Thymus (tissue), 11 donors: ENCODE results near the gene SLC4A7. TPM values are rescaled to one million over a fixed set of nuclear protein-coding genes. Genes with fewer than 3 reads are reported as not detected.
"Not testable (repeated sequence)": the region's sequence is repeated elsewhere in the genome, so short reads cannot be mapped to it uniquely, and the experiment has no call there.

Experiments used
- DNase-seq, 9 donors: peaks; one replicate each; pipeline ENCODE4 v3.0.0-alpha.2; 2013; ENCODE audit warnings: low spot score in 9 of 9, low read depth in 6 of 9, missing footprints in 1 of 9
- H3K27ac ChIP-seq, 2 donors: one replicate each; pipeline ENCODE4 v1.5.1; 2013; ENCODE audit warnings: control low read depth in 1 of 2, low read depth in 1 of 2, low read length in 1 of 2, mild to moderate bottlenecking in 1 of 2, moderate library complexity in 1 of 2
- H3K27me3 ChIP-seq, 2 donors: one replicate each; pipeline ENCODE4 v1.5.1; 2013; ENCODE audit warnings: low read length in 1 of 2; ENCODE audit not compliant: control insufficient read depth in 2 of 2, insufficient read depth in 1 of 2
- H3K36me3 ChIP-seq, 2 donors: one replicate each; pipeline ENCODE4 v1.5.1; 2013; ENCODE audit warnings: low read length in 1 of 2, mild to moderate bottlenecking in 1 of 2, moderate library complexity in 1 of 2; ENCODE audit not compliant: control insufficient read depth in 2 of 2, insufficient read depth in 2 of 2
- H3K4me1 ChIP-seq, 2 donors: one replicate each; pipeline ENCODE4 v1.5.1; 2013; ENCODE audit warnings: low read length in 2 of 2; ENCODE audit not compliant: control insufficient read depth in 2 of 2, insufficient read depth in 2 of 2
- H3K4me3 ChIP-seq, 2 donors: one replicate each; pipeline ENCODE4 v1.5.1; 2013; ENCODE audit warnings: low read length in 2 of 2, control low read depth in 1 of 2, mild to moderate bottlenecking in 1 of 2
- H3K9me3 ChIP-seq, 2 donors: one replicate each; pipeline ENCODE4 v1.5.1; 2013; ENCODE audit warnings: low read length in 1 of 2, mild to moderate bottlenecking in 1 of 2; ENCODE audit not compliant: control insufficient read depth in 2 of 2, insufficient read depth in 1 of 2
- WGBS: extraction: QIAGEN DNeasy Blood & Tissue Kit; methylation state at CpG from one replicate; pipeline ENCODE4 v1.1.7; 2013; 5-methylcytosine and 5-hydroxymethylcytosine counted together
- polyA plus RNA-seq: library from polyadenylated mRNA; stranded (reverse); fragments of 200-250 nt; gene quantifications from one replicate; pipeline ENCODE4 v1.2.3, GENCODE V29; 2013
- total RNA-seq: library from RNA; stranded (reverse); fragments of 120-200 nt; gene quantifications from one replicate; pipeline ENCODE4 v1.2.4, GENCODE V29; 2013
- donor health status: healthy.

SLC4A7 gene
- total and polyA plus RNA-seq, 2 donors: 6.5 to 24.8 TPM

DNA sequence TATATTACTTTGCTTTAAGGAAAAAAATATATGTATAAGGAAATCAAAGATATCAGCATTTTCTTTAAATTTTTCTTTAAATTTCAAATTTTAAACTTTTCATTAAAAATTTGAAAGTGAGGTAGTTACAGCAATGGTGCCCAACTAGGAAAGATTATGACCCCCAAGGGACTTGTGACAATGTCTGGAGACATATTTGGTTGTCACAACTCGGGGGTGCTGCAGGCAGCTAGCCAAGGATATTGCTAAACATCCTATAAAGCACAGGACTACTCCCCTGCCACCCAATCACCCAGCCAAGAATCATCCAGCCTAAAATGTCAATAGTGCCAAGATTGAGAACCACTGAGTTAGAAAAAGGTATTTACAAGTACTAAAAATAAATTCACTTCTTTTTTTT, 57.3 kb downstream of the SLC4A7 start:
- no peak overlapping the region for H3K4me3 ChIP-seq
- no peaks in the 10 kb centered on the region for H3K9me3 ChIP-seq
- 89% methylated on average over 1 of the region's 1 CpG for WGBS
- no peaks in the 10 kb centered on the region for H3K4me1 ChIP-seq
- peaks cover 13 to 36% of the 10 kb centered on the region in 2 donors for H3K36me3 ChIP-seq
- no peaks in the 10 kb centered on the region for H3K27me3 ChIP-seq
- no peak for DNase-seq
- H3K27ac ChIP-seq: no peak overlapping the region

DNA sequence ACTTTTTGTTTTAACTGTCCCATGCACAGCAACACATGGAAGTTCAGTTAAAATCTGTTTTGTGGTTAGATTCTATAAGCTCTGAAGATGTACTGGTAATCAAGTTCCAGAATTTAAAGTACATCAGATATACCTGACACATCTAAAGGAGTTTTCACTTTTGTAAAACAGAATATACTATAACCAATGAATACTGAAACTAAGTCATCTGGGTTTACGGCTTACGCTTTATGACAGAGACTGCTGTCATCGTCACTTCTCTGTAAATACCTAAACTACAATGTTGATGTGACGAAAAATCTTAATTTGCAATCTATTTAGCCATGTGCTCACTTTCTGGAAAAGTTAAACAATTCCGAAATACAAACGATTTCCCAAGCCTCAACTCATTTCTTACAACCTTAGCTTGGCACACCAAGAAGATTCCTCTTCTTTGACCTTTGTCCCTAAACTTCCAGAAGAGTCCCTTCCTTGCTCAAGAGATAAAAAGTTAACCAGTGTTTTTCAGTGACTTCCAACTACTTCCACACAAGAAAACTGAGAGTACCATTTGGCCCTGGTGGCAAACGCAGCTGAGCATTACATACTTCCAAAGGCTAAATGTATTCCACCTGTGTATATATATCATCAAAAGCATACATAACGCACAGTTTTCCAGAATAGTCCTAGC, 58.2 kb downstream of the SLC4A7 start:
- Histone ChIP-seq H3K4me1 (no peaks in the 10 kb centered on the region), H3K4me3 (no peak overlapping the region), H3K9me3 (no peaks in the 10 kb centered on the region), H3K36me3 (peaks cover 10 to 35% of the 10 kb centered on the region in 2 donors), H3K27me3 (no peaks in the 10 kb centered on the region), H3K27ac (no peak overlapping the region)
- no peak for DNase-seq
- 98% methylated on average over 8 of the region's 8 CpGs for WGBS

DNA sequence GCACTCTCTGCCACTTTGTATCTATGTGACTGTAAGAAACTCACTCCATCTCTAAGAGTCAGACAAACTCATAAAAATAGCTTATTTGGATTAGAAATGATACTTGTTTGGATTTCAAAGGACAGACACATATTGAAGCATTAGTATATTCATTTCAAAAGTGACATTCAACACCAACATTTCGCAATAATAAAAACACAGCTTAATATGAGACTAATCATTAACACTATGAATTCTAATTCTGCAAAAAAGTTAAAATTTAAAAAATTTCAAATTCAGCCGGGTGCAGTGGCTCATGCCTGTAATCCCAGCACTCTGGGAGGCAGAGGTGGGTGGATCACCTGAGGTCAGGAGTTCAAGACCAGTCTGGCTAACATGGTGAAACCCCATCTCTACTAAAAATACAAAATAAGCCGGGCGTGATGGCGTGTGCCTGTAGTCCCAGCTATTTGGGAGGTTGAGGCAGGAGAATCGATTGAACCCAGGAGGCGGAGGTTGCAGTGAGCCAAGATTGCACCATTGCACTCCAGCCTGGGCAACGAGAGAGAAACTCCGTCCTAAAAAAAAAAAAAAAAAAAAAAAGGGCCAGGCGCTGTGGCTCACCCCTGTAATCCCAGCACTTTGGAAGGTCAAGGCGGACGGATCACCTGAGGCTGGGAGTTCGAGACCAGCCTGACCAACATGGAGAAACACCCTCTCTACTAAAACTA, 59.2 kb downstream of the SLC4A7 start:
- WGBS: 99% methylated on average over 13 of the region's 13 CpGs
- H3K27me3 ChIP-seq: not testable (repeated sequence)

DNA sequence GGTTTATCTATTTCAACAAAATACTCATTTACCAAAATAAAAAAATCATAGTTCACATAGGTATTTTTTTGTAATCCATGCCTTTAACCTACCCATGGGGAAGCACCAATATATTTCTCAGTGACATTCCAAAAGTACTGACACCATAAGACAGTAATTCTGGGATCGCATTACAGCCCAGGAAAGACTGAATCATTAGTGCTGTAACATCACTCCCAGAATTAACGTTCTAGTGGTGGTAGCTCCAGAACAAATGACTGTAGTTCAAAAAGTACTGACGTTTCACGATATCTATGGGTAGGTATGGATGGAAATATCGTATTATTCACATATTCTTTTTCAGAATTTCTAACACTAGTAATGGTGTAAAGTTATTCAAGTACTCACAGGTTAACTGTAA, 60.7 kb downstream of the SLC4A7 start:
- Histone ChIP-seq H3K9me3 (no peaks in the 10 kb centered on the region), H3K4me1 (no peaks in the 10 kb centered on the region), H3K36me3 (peaks cover 0 to 29% of the 10 kb centered on the region in 2 donors), H3K27me3 (no peaks in the 10 kb centered on the region), H3K27ac (no peak overlapping the region), H3K4me3 (no peak overlapping the region)
- DNase-seq: no peak
- WGBS: 97% methylated on average over 5 of the region's 5 CpGs

More for the DNA sequence above, 59.2 kb downstream of the SLC4A7 start:
- not testable (repeated sequence) for DNase-seq, H3K4me1 ChIP-seq, H3K4me3 ChIP-seq, H3K9me3 ChIP-seq, H3K27ac ChIP-seq
- peaks cover 4 to 31% of the 10 kb centered on the region in 2 donors for H3K36me3 ChIP-seq

DNA sequence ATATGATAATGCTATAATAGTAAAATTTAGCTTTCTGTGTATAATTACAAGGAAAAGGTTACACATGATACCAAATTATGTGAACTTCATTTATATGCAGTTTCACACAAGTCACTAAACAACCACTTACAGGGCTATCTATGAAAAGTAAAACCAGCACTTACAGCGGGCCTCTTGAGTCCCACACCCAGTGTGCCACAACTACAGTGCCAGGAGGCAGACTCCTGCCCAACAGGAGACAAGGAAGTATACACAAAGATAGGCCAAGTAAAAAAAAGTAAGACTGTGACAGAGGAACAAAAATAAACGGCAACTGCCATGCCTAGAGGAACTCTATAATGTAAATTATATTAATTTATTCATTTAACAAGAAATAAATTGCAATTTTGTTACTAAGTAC, 61.6 kb downstream of the SLC4A7 start:
- Histone ChIP-seq H3K4me1 (no peaks in the 10 kb centered on the region), H3K27ac (no peak overlapping the region), H3K9me3 (no peaks in the 10 kb centered on the region), H3K27me3 (no peaks in the 10 kb centered on the region), H3K4me3 (no peak overlapping the region), H3K36me3 (peaks cover 0 to 32% of the 10 kb centered on the region in 2 donors)
- no peak for DNase-seq
- WGBS: 98% methylated on average over 2 of the region's 2 CpGs

DNA sequence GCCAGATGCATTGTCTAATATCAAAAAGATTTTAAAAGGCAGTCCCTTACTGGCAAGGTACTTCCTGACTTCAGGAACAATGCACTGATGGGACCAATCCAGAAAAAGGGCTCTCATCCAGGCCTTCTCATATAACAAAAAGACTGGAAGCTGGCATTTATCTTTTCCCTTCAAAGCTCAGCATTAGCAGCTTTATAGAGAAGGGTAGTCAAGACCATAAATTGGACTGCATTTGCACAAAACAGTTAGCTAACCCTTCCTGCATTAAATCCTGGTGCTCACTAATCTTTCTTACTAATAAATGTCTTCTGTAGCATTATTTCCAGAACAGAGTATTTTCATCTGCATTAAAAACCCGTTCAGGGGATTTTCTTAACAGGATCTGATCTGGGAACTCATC, 69.0 kb downstream of the SLC4A7 start:
- H3K9me3 ChIP-seq: no peaks in the 10 kb centered on the region
- H3K4me1 ChIP-seq: no peaks in the 10 kb centered on the region
- H3K36me3 ChIP-seq: peaks cover 0 to 20% of the 10 kb centered on the region in 2 donors
- no peak overlapping the region for H3K27ac ChIP-seq
- DNase-seq: no peak
- no peak overlapping the region for H3K4me3 ChIP-seq
- H3K27me3 ChIP-seq: no peaks in the 10 kb centered on the region
- 100% methylated on average over 1 of the region's 1 CpG for WGBS

DNA sequence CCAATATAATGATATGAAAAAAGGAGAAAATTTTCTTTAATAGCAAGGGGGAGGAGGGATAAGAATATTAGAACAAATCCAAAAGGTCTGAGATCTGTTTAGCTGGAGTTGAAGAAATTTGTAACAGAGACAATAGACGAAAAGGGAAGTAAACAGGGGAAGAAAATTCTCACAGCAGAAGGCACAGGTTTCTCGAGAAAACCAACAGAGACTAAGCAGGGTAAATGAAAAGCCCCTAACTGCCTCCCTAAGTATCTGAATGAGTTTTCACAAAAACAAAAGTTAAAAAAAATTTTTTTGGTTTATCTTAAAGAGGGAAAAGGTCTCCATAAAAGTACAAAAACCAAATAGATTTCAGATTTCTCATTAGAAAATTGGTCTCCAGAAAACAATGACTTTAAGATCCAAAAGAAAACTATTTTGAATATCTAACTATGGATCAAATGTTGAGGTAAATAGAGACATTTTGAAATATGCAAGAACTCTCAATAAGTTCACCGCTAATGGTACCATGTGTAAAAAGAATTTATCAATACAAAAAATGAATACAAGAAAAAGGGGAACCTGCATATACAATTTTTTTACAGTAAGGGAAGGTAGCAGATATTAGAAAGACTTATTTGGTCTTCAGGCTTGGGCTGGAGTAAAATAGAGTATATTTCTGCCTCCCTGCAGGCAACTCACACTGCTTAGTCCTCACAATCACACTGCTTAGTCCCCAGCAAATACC, 91.1 kb downstream of the SLC4A7 start:
- H3K27me3 ChIP-seq: no peaks in the 10 kb centered on the region

DNA sequence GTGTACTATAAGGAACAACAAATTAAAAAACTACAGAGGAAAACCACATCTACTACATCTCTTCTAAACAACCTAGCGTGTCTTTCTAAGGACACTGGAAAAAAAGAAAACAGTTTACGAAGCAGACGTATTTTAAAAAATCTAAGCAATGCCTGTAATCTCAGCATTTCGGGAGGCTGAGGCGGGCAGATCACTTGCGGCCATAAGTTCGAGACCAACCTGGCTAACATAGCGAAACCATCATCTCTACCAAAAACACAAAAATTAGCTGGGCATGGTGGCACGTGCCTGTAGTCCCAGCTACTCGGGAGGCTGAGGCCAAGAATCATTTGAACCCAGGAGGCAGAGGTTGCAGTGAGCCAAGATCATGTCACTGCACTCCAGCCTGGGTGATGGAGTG, 91.8 kb downstream of the SLC4A7 start:
- H3K4me1 ChIP-seq, H3K27me3 ChIP-seq, H3K9me3 ChIP-seq, DNase-seq, H3K27ac ChIP-seq, H3K4me3 ChIP-seq: not testable (repeated sequence)
- 95% methylated on average over 10 of the region's 10 CpGs for WGBS
- H3K36me3 ChIP-seq: peaks cover 3 to 25% of the 10 kb centered on the region in 2 donors

More for the DNA sequence above, 91.1 kb downstream of the SLC4A7 start:
- no peaks in the 10 kb centered on the region for H3K9me3 ChIP-seq
- no peak overlapping the region for H3K27ac ChIP-seq
- no peaks in the 10 kb centered on the region for H3K4me1 ChIP-seq
- no peak for DNase-seq
- WGBS: 19% methylated on average over 3 of the region's 3 CpGs
- H3K4me3 ChIP-seq: no peak overlapping the region
- peaks cover 3 to 24% of the 10 kb centered on the region in 2 donors for H3K36me3 ChIP-seq

DNA sequence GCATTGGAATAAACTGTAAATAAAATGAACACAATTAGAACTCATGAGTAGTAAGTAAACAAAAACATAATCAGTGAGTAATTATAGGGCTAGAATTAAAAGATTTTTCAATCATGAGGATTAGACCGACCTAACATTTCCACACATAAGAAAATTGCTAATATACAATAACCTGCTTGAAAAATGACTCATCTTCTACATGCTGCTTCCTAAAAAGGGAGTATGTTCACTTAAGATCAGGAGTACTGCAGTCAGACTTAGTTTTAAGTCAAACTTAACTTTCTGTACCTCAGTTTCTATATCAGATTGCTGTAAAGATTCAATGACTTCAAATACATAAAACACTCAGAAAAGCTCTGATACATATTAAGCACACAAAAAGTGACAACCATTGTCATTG, 92.4 kb downstream of the SLC4A7 start:
- Histone ChIP-seq H3K4me3 (no peak overlapping the region), H3K27ac (no peak overlapping the region), H3K9me3 (no peaks in the 10 kb centered on the region), H3K36me3 (peaks cover 3 to 25% of the 10 kb centered on the region in 2 donors), H3K27me3 (no peaks in the 10 kb centered on the region), H3K4me1 (no peaks in the 10 kb centered on the region)
- WGBS: 95% methylated on average over 1 of the region's 1 CpG
- DNase-seq: no peak
